ENCODE measurements around the gene LNP1. TPM values are rescaled to one million over a fixed set of nuclear protein-coding genes. Genes with fewer than 3 reads are reported as not detected.

Gene LNP1
- total and polyA plus RNA-seq, 7 donors = 0.69 to 3.6 (median 2.9) TPM

DNA sequence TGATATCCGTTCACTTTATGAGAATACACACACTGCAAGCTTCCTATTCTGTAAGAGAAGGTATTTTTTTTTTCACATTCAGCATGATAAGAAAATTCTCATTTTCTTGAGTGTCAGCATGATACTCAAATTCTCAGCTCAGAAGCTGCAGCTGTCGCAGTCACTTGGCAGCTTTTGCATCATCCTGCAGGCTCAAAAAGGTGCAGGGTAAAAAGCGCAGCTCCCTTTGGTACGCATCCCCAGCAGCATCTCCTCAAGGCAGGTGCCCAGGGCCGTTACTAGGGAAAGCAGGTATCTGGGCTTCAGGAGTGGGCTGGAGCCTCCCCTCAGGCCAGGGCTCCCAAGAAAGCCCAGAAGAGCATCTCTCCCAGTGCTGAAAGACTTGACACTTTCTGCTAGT lies 22.3 kb downstream of the LNP1 start:
- intact Hi-C loops (cut with DNase I) = no loop called here
- Histone ChIP-seq H3K27me3 (no peaks in the 10 kb centered on the region), H3K4me1 (no peaks in the 10 kb centered on the region), H3K4me3 (no peak overlapping the region), H3K36me3 (no peaks in the 10 kb centered on the region), H3K9me3 (no peaks in the 10 kb centered on the region), H3K27ac (no peak overlapping the region)
- WGBS, 2 donors = 95 to 96% methylated on average over 5 of the region's 5 CpGs
- TF ChIP-seq, protein P1, sequence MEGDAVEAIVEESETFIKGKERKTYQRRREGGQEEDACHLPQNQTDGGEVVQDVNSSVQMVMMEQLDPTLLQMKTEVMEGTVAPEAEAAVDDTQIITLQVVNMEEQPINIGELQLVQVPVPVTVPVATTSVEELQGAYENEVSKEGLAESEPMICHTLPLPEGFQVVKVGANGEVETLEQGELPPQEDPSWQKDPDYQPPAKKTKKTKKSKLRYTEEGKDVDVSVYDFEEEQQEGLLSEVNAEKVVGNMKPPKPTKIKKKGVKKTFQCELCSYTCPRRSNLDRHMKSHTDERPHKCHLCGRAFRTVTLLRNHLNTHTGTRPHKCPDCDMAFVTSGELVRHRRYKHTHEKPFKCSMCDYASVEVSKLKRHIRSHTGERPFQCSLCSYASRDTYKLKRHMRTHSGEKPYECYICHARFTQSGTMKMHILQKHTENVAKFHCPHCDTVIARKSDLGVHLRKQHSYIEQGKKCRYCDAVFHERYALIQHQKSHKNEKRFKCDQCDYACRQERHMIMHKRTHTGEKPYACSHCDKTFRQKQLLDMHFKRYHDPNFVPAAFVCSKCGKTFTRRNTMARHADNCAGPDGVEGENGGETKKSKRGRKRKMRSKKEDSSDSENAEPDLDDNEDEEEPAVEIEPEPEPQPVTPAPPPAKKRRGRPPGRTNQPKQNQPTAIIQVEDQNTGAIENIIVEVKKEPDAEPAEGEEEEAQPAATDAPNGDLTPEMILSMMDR (IDR thresholded peaks at IDR 0.05) = no peak
- TF ChIP-seq EP300 (IDR thresholded peaks at IDR 0.05) = no peak
- no peak for TF ChIP-seq POLR2AphosphoS5 (IDR thresholded peaks at IDR 0.05)
- no peak for TF ChIP-seq POLR2A (IDR thresholded peaks at IDR 0.05)
- DNase-seq = no peak

DNA sequence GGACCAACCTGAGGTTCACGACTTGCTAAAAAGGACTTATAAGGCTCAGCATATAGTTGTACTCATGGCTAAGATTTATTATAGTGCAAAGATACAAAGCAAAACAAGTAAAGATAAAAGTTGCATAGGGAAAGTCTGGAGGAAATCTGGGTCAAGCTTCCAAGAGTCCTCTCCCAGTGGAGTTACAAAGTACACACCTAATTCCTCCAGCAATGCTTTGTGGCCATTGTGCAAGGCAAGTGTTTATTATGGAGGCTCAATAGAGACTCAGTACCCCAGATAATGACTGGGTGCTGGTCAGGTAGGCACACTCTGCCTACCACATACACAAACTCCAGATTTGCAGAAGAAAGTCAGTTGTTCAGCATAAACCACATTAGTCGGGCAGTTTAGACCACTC lies 22.9 kb downstream of the LNP1 start:
- 92 to 93% methylated on average over 2 of the region's 2 CpGs for WGBS, 2 donors
- no peak overlapping the region for H3K4me3 ChIP-seq
- TF ChIP-seq POLR2A (IDR thresholded peaks at IDR 0.05) = no peak
- TF ChIP-seq EP300 (IDR thresholded peaks at IDR 0.05) = no peak
- TF ChIP-seq POLR2AphosphoS5 (IDR thresholded peaks at IDR 0.05) = no peak
- TF ChIP-seq, protein P1 (IDR thresholded peaks at IDR 0.05) = no peak
- no peaks in the 10 kb centered on the region for H3K4me1 ChIP-seq
- H3K36me3 ChIP-seq = no peaks in the 10 kb centered on the region
- H3K27ac ChIP-seq = no peak overlapping the region
- no peak for DNase-seq
- intact Hi-C loops (cut with DNase I) = no loop called here
- no peaks in the 10 kb centered on the region for H3K9me3 ChIP-seq
- H3K27me3 ChIP-seq = no peaks in the 10 kb centered on the region

DNA sequence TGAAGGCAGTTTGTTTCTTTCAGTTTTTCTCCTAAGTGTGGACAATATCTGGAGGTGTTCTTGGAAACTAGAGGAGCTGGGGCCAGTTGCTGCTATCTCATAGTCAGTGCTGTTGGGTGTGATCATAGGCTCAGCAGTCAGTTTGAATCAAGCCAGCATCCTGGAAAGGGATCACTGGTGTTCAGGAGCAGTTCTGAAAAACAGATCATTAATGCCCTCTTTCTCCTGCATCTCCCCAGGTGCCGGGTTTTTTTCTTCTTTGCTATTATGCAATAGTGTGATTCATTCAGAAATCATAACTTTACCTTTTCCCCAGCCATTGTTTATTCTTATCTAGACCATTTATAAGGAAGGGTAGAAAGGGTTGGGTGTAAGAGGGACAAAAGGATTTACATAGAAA lies 24.0 kb downstream of the LNP1 start:
- intact Hi-C loops (cut with DNase I) = no loop called here
- no peaks in the 10 kb centered on the region for H3K36me3 ChIP-seq
- no peak for DNase-seq
- H3K9me3 ChIP-seq = no peaks in the 10 kb centered on the region
- WGBS, 2 donors = 9 to 62% methylated on average over 1 of the region's 1 CpG
- no peaks in the 10 kb centered on the region for H3K27me3 ChIP-seq
- no peak overlapping the region for H3K4me3 ChIP-seq
- H3K27ac ChIP-seq = no peak overlapping the region
- TF ChIP-seq EP300 (IDR thresholded peaks at IDR 0.05) (no peak), POLR2A (IDR thresholded peaks at IDR 0.05) (no peak), POLR2AphosphoS5 (IDR thresholded peaks at IDR 0.05) (no peak)
- TF ChIP-seq, protein P1 (IDR thresholded peaks at IDR 0.05) = no peak
- no peaks in the 10 kb centered on the region for H3K4me1 ChIP-seq

DNA sequence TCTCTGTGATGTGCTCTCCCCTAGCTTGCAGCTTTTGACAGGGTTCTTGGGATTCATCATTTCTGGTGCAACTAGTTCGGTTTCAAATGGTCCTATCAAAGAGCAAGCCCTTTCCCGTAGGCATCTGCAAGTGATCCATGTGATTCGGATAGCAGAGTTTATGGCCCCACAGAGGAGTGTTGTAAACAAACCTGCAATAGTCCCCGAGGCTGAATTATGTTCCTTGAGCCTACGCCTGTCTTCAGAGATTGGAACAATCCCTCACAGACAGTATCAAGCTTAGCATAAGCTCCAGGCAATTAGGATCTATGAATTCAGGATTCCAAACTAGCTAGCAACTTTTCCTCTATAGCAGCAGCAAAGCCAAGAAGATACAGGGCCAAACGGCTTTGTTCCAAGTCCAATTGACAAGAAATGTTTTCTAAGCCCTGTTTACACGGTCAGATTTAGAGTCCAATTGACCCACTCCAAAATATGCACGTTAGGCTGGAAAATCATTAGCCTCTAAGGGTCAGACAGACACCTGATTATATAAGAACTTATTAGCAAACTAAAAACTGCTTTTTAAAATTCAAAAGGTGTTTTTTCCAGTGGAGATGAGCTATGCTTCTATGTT lies 24.8 kb downstream of the LNP1 start:
- WGBS, 2 donors = 9 to 52% methylated on average over 8 of the region's 8 CpGs
- Histone ChIP-seq H3K9me3 (no peaks in the 10 kb centered on the region), H3K4me1 (no peaks in the 10 kb centered on the region), H3K4me3 (no peak overlapping the region), H3K36me3 (no peaks in the 10 kb centered on the region), H3K27me3 (no peaks in the 10 kb centered on the region), H3K27ac (no peak overlapping the region)
- DNase-seq = no peak
- TF ChIP-seq EP300 (IDR thresholded peaks at IDR 0.05) (no peak), POLR2A (IDR thresholded peaks at IDR 0.05) (no peak), POLR2AphosphoS5 (IDR thresholded peaks at IDR 0.05) (no peak)
- TF ChIP-seq, protein P1 (IDR thresholded peaks at IDR 0.05) = no peak
- intact Hi-C loops (cut with DNase I) = no loop called here

DNA sequence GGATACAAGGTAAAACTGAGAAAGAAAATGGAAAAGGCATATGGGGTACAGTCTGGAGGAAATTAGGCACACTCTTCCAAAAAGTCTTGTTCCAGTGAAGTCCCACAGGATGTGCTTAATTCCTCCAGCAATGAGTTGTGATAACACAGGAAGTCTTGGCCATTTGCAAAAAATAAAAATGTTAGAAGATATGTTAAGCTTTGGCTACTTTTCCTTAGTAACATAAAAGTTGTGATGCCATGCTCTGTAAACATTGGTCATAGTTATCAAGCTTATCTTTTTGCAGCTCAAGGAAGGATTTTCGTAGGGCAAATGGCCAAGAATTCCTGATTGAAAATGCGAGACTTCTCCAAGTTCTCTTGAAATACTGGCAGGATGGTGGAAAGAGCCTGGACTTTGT lies 26.4 kb downstream of the LNP1 start:
- no peak overlapping the region for H3K4me3 ChIP-seq
- intact Hi-C loops (cut with DNase I) = no loop called here
- H3K4me1 ChIP-seq = no peaks in the 10 kb centered on the region
- WGBS, 2 donors = 57 to 70% methylated on average over 2 of the region's 2 CpGs
- no peaks in the 10 kb centered on the region for H3K27me3 ChIP-seq
- DNase-seq = no peak
- TF ChIP-seq EP300 (IDR thresholded peaks at IDR 0.05) (no peak), POLR2AphosphoS5 (IDR thresholded peaks at IDR 0.05) (no peak), POLR2A (IDR thresholded peaks at IDR 0.05) (no peak)
- TF ChIP-seq, protein P1 (IDR thresholded peaks at IDR 0.05) = no peak
- H3K36me3 ChIP-seq = no peaks in the 10 kb centered on the region
- no peaks in the 10 kb centered on the region for H3K9me3 ChIP-seq
- no peak overlapping the region for H3K27ac ChIP-seq
